ENCODE data around the gene TP53TG5. TPM values are rescaled to one million over a fixed set of nuclear protein-coding genes. Genes with fewer than 3 reads are reported as not detected.

Gene TP53TG5
- total and polyA plus RNA-seq, 2 of the 8 experiments (the other 6 are each of a cell fraction or from before 2014, with no cell fraction given): not detected

DNA sequence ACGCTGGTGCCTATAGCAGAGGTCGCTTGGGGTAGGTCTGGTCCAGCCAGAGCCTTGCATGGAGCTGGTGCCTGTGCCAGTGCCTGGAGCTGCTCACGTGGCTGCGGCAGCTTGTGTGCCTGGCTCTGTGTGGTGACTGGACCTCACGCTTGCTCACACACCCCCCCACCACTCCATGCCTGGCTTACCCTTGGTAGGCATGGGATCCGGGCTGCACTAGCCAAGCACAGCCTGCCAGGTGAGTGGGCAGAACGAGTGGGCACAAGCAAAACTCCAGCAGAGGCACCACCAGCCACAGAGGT, 16.9 kb upstream of the TP53TG5 start:
- Histone ChIP-seq H3K79me1 (ENCODE audit: low read depth, low read length) (no peaks in the 10 kb centered on the region), H3K4ac (replicated peaks; ENCODE audit: insufficient read length, low read depth, low read length) (no peak overlapping the region), H4K8ac (ENCODE audit: extremely low read depth, insufficient read depth, low read length) (no peak overlapping the region), H3K27me3 (replicated peaks in 1 of 4; ENCODE audit: control insufficient read depth in 3 of 4, extremely low read depth in 1 of 4, insufficient read depth in 3 of 4, low read length in 3 of 4) (no peaks in the 10 kb centered on the region), H3K23me2 (ENCODE audit: low read depth, low read length) (no peaks in the 10 kb centered on the region), H2AK5ac (ENCODE audit: low read depth, low read length) (no peak overlapping the region), H3K18ac (ENCODE audit: extremely low read depth, low read length) (no peak overlapping the region), H3K4me2 (ENCODE audit: insufficient read depth in 1 of 2, low read depth in 2 of 2, low read length in 2 of 2) (no peak overlapping the region), H2AFZ (ENCODE audit: low read length) (no peak overlapping the region), H2BK120ac (replicated peaks; ENCODE audit: low read depth, low read length) (no peak overlapping the region), H2BK15ac (ENCODE audit: low read length) (no peak overlapping the region), H3K27ac (ENCODE audit: low read depth, low read length) (no peak overlapping the region), H3K4me1 (replicated peaks in 1 of 4; ENCODE audit: control insufficient read depth in 3 of 4, insufficient read depth in 4 of 4, low read length in 3 of 4) (no peaks in the 10 kb centered on the region), H2BK20ac (ENCODE audit: low read length) (no peak overlapping the region), H3K14ac (ENCODE audit: insufficient read length) (no peak overlapping the region), H2BK5ac (ENCODE audit: low read depth, low read length) (no peak overlapping the region), H3K36me3 (ENCODE audit: control insufficient read depth in 2 of 4, insufficient read depth in 4 of 4, low read length in 3 of 4) (no peaks in the 10 kb centered on the region), H3K56ac (replicated peaks; ENCODE audit: insufficient read length, low read depth, low read length) (no peak overlapping the region), H3K79me2 (ENCODE audit: control insufficient read depth in 1 of 2, insufficient read depth in 2 of 2, low read length in 2 of 2) (no peaks in the 10 kb centered on the region), H3K4me3 (ENCODE audit: extremely low read depth in 1 of 4, insufficient read depth in 2 of 4, low read depth in 3 of 4, low read length in 4 of 4) (no peak overlapping the region), H3K9me3 (ENCODE audit: insufficient read depth in 2 of 2, low read depth in 1 of 2, low read length in 1 of 2) (peaks cover 3 to 8% of the 10 kb centered on the region in 2 experiments; a peak in 2 of 4 replicates), H4K20me1 (replicated peaks in 1 of 2; ENCODE audit: control insufficient read depth in 1 of 2, insufficient read depth in 2 of 2, low read length in 2 of 2) (no peaks in the 10 kb centered on the region), H2BK12ac (ENCODE audit: low read depth, low read length) (no peak overlapping the region), H4K5ac (ENCODE audit: insufficient read length, low read depth, low read length) (no peak overlapping the region), H3K9ac (replicated peaks in 1 of 4; ENCODE audit: extremely low read depth in 1 of 4, low read depth in 3 of 4, low read length in 3 of 4) (no peak overlapping the region), H4K91ac (replicated peaks; ENCODE audit: insufficient read length, low read length) (no peak overlapping the region), H3K23ac (ENCODE audit: insufficient read length) (no peak overlapping the region)
- WGBS, 2 experiments (ENCODE audit: extremely low coverage in 1 of 2, insufficient coverage in 1 of 2, insufficient read length in 1 of 2, insufficient replicate concordance in 2 of 2, low coverage in 1 of 2, low lambda C conversion rate in 2 of 2, missing lambda C conversion rate in 1 of 2): 82% methylated on average over 7 of the region's 7 CpGs; no CpG with 5 or more reads in 1 of the 2 experiments
- POLR2A ChIA-PET (ENCODE audit: partially characterized antibody): interaction anchor here (1.5 to 2.2 kb wide), 2 partner anchors 10 to 20 kb away, joined by 3 to 10 read pairs; no protein-coding TSS in a partner anchor
- DNase-seq (ENCODE audit: low read depth in 1 of 2, low spot score in 2 of 2) (no peak), FAIRE-seq (no peak)
- no peak for TF ChIP-seq HDAC2 (IDR thresholded peaks at IDR 0.05; ENCODE audit: borderline replicate concordance in 1 of 2, low read depth in 2 of 2, low read length in 2 of 2)
- TF ChIP-seq ZNF274 (IDR thresholded peaks at IDR 0.05; ENCODE audit: borderline replicate concordance, extremely low read depth, low read length): no peak
- TF ChIP-seq SIN3A (conservative IDR thresholded peaks at IDR 0.05 in 1 of 2, IDR thresholded peaks at IDR 0.05 in 1 of 2; ENCODE audit: low read depth in 1 of 2, low read length in 2 of 2): no peak
- no peak for TF ChIP-seq TAF1 (IDR thresholded peaks at IDR 0.05; ENCODE audit: low read depth, low read length)
- no peak for TF ChIP-seq YY1 (IDR thresholded peaks at IDR 0.05; ENCODE audit: low read depth, low read length)
- TF ChIP-seq JUND (IDR thresholded peaks at IDR 0.05; ENCODE audit: low read length): no peak
- no peak for TF ChIP-seq EGR1 (IDR thresholded peaks at IDR 0.05; ENCODE audit: borderline replicate concordance, low read depth, low read length)
- TF ChIP-seq POLR2AphosphoS5 (IDR thresholded peaks at IDR 0.05; ENCODE audit: low read depth, low read length): no peak
- no peak for TF ChIP-seq SUZ12 (IDR thresholded peaks at IDR 0.05; ENCODE audit: low read length)
- no peak for TF ChIP-seq ASH2L (IDR thresholded peaks at IDR 0.05; ENCODE audit: low read length)
- CTCF ChIA-PET (ENCODE audit: partially characterized antibody): interaction anchor here (0.7 to 3.4 kb wide), 9 partner anchors 9 to 87 kb away, joined by 3 to 21 read pairs (median 4); partner anchors contain the start of gene MATN4

All from H1 (cell line).